Activated CD4-positive, alpha-beta memory T cell treated with anti-CD3 and anti-CD28 coated beads, Interleukin-2, amount 10 ng/mL, durations not matched to agents 7 days and 5 days (primary cell): ENCODE results near the gene BCL2L13. TPM values are rescaled to one million over a fixed set of nuclear protein-coding genes. Genes with fewer than 3 reads are reported as not detected.

Experiments used
- CTCF ChIA-PET: fragments of 350-600 bp; sonication (Branson Sonifier 250); formaldehyde crosslinking; loops from one replicate; lab custom pipeline; 2021; ENCODE audit warnings: antibody characterized with exemption, inconsistent platforms; lab: Charles Lee
- POLR2A ChIA-PET: fragments of 350-600 bp; sonication (Branson Sonifier 250); formaldehyde crosslinking; loops from one replicate; lab custom pipeline; 2021; ENCODE audit warnings: antibody characterized with exemption; lab: Charles Lee
- DNase-seq: peaks from one replicate; pipeline ENCODE4 v3.0.0-alpha.2; 2020
- H3K27ac Mint-ChIP-seq: one replicate; pipeline ENCODE4 v1.8.0; 2021; ENCODE audit warnings: mild to moderate bottlenecking, mixed read lengths
- H3K27me3 Mint-ChIP-seq: one replicate; pipeline ENCODE4 v1.8.0; 2021; ENCODE audit warnings: mixed read lengths
- H3K36me3 Mint-ChIP-seq: one replicate; pipeline ENCODE4 v1.8.0; 2021; ENCODE audit warnings: low read depth, mixed read lengths
- H3K4me1 Mint-ChIP-seq: one replicate; pipeline ENCODE4 v1.8.0; 2021; ENCODE audit warnings: mixed read lengths
- H3K4me3 Mint-ChIP-seq: one replicate; pipeline ENCODE4 v1.8.0; 2021; ENCODE audit warnings: mild to moderate bottlenecking, mixed read lengths
- H3K9me3 Mint-ChIP-seq: one replicate; pipeline ENCODE4 v1.8.0; 2021; ENCODE audit warnings: mixed read lengths
- total RNA-seq, 2 experiments: library from RNA; stranded (reverse); gene quantifications; one replicate each; pipeline ENCODE4 v1.2.3, GENCODE V29; 2021

Gene BCL2L13
- total RNA-seq, 2 experiments from 2014 or later, result 29.4 to 30.4 TPM

GRCh38 chr22:17705546-17705945 is 67.0 kb downstream of the BCL2L13 start:
- ChIA-PET CTCF (interaction anchor here (1.3 kb wide), 2 partner anchors 35 to 66 kb away, joined by 3 to 4 read pairs; no protein-coding TSS in a partner anchor), POLR2A (interaction anchor here (0.6 to 1.3 kb wide), 2 partner anchors 66 to 486 kb away, joined by 3 read pairs; partner anchors contain the start of gene ADA2)
- Mint-ChIP-seq H3K4me1 (peaks cover 15% of the 10 kb centered on the region), H3K27me3 (no peaks in the 10 kb centered on the region), H3K36me3 (peaks cover 17% of the 10 kb centered on the region), H3K9me3 (no peaks in the 10 kb centered on the region), H3K27ac (no peak overlapping the region), H3K4me3 (no peak overlapping the region)
- DNase-seq, result no peak

- Mint-ChIP-seq H3K4me1 (peaks cover 15% of the 10 kb centered on the region), H3K9me3 (no peaks in the 10 kb centered on the region), H3K4me3 (peak overlapping the region; percentile 41), H3K27ac (peak overlapping the region; percentile 77), H3K27me3 (no peaks in the 10 kb centered on the region), H3K36me3 (peaks cover 17% of the 10 kb centered on the region)
- DNase-seq, result peak; percentile 41
- POLR2A ChIA-PET, result interaction anchor here (0.6 to 2.1 kb wide), 4 partner anchors 61 to 487 kb away, joined by 3 to 8 read pairs (median 4); partner anchors contain the start of genes ADA2 and BCL2L13
- CTCF ChIA-PET, result interaction anchor here (1.3 kb wide), 1 partner anchor 67 kb away, joined by 3 read pairs; no protein-coding TSS in a partner anchor
Observed at GRCh38 chr22:17705951-17706900, 67.7 kb downstream of the BCL2L13 start.

- DNase-seq, result no peak
- no peak overlapping the region for H3K27ac Mint-ChIP-seq
- ChIA-PET CTCF (interaction anchor here (0.6 to 1.3 kb wide), 2 partner anchors 68 to 90 kb away, joined by 3 read pairs; no protein-coding TSS in a partner anchor), POLR2A (interaction anchor here (0.7 to 2.1 kb wide), 3 partner anchors 60 to 370 kb away, joined by 3 to 8 read pairs (median 6); partner anchors contain the start of genes BCL2L13 and PEX26)
- H3K27me3 Mint-ChIP-seq, result no peaks in the 10 kb centered on the region
- no peaks in the 10 kb centered on the region for H3K9me3 Mint-ChIP-seq
- peaks cover 15% of the 10 kb centered on the region for H3K4me1 Mint-ChIP-seq
- no peak overlapping the region for H3K4me3 Mint-ChIP-seq
- H3K36me3 Mint-ChIP-seq, result peaks cover 20% of the 10 kb centered on the region
Observed at GRCh38 chr22:17706947-17707346, 68.4 kb downstream of the BCL2L13 start.

- peaks cover 15% of the 10 kb centered on the region for H3K4me1 Mint-ChIP-seq
- H3K36me3 Mint-ChIP-seq, result peaks cover 20% of the 10 kb centered on the region
- H3K27me3 Mint-ChIP-seq, result no peaks in the 10 kb centered on the region
- no peak overlapping the region for H3K4me3 Mint-ChIP-seq
- no peak overlapping the region for H3K27ac Mint-ChIP-seq
- POLR2A ChIA-PET, result interaction anchor here (0.7 to 2.1 kb wide), 3 partner anchors 60 to 370 kb away, joined by 3 to 8 read pairs (median 6); partner anchors contain the start of genes BCL2L13 and PEX26
- H3K9me3 Mint-ChIP-seq, result no peaks in the 10 kb centered on the region
- CTCF ChIA-PET, result no interaction called here
- no peak for DNase-seq
Observed at GRCh38 chr22:17707526-17707925, 69.0 kb downstream of the BCL2L13 start.

- POLR2A ChIA-PET, result no interaction called here
- H3K4me3 Mint-ChIP-seq, result no peak overlapping the region
- peaks cover 15% of the 10 kb centered on the region for H3K4me1 Mint-ChIP-seq
- H3K27ac Mint-ChIP-seq, result no peak overlapping the region
- CTCF ChIA-PET, result no interaction called here
- no peaks in the 10 kb centered on the region for H3K9me3 Mint-ChIP-seq
- peaks cover 10% of the 10 kb centered on the region for H3K36me3 Mint-ChIP-seq
- H3K27me3 Mint-ChIP-seq, result no peaks in the 10 kb centered on the region
- no peak for DNase-seq
Observed at GRCh38 chr22:17710023-17710422, 71.5 kb downstream of the BCL2L13 start.

- no peak for DNase-seq
- Mint-ChIP-seq H3K27me3 (no peaks in the 10 kb centered on the region), H3K9me3 (no peaks in the 10 kb centered on the region), H3K4me3 (no peak overlapping the region), H3K4me1 (no peaks in the 10 kb centered on the region), H3K36me3 (peaks cover 5% of the 10 kb centered on the region), H3K27ac (no peak overlapping the region)
- ChIA-PET CTCF (no interaction called here), POLR2A (no interaction called here)
Observed at GRCh38 chr22:17712441-17712840, 73.9 kb downstream of the BCL2L13 start.

- ChIA-PET CTCF (no interaction called here), POLR2A (interaction anchor here (0.6 kb wide), 1 partner anchor 1715 kb away, joined by 3 read pairs; the partner anchor contains the start of gene HIRA)
- Mint-ChIP-seq H3K36me3 (peaks cover 3% of the 10 kb centered on the region), H3K4me1 (no peaks in the 10 kb centered on the region), H3K27me3 (no peaks in the 10 kb centered on the region), H3K27ac (no peak overlapping the region), H3K4me3 (no peak overlapping the region), H3K9me3 (no peaks in the 10 kb centered on the region)
- DNase-seq, result no peak
Observed at GRCh38 chr22:17716529-17716928, 78.0 kb downstream of the BCL2L13 start.

GRCh38 chr22:17717708-17718107 is 79.2 kb downstream of the BCL2L13 start:
- no peaks in the 10 kb centered on the region for H3K27me3 Mint-ChIP-seq
- ChIA-PET CTCF (no interaction called here), POLR2A (no interaction called here)
- DNase-seq, result no peak
- H3K36me3 Mint-ChIP-seq, result no peaks in the 10 kb centered on the region
- H3K4me1 Mint-ChIP-seq, result no peaks in the 10 kb centered on the region
- no peak overlapping the region for H3K4me3 Mint-ChIP-seq
- H3K27ac Mint-ChIP-seq, result no peak overlapping the region
- H3K9me3 Mint-ChIP-seq, result no peaks in the 10 kb centered on the region

GRCh38 chr22:17719911-17720310 is 81.4 kb downstream of the BCL2L13 start:
- no peaks in the 10 kb centered on the region for H3K36me3 Mint-ChIP-seq
- H3K27me3 Mint-ChIP-seq, result no peaks in the 10 kb centered on the region
- CTCF ChIA-PET, result no interaction called here
- no peak overlapping the region for H3K27ac Mint-ChIP-seq
- no peak overlapping the region for H3K4me3 Mint-ChIP-seq
- no peak for DNase-seq
- POLR2A ChIA-PET, result no interaction called here
- H3K9me3 Mint-ChIP-seq, result no peaks in the 10 kb centered on the region
- H3K4me1 Mint-ChIP-seq, result no peaks in the 10 kb centered on the region

- H3K27me3 Mint-ChIP-seq, result no peaks in the 10 kb centered on the region
- no peaks in the 10 kb centered on the region for H3K9me3 Mint-ChIP-seq
- H3K4me3 Mint-ChIP-seq, result no peak overlapping the region
- peaks cover 12% of the 10 kb centered on the region for H3K36me3 Mint-ChIP-seq
- CTCF ChIA-PET, result no interaction called here
- H3K27ac Mint-ChIP-seq, result no peak overlapping the region
- H3K4me1 Mint-ChIP-seq, result peaks cover 12% of the 10 kb centered on the region
- POLR2A ChIA-PET, result interaction anchor here (1.0 kb wide), 1 partner anchor 12 kb away, joined by 3 read pairs; no protein-coding TSS in a partner anchor
- DNase-seq, result no peak
Observed at GRCh38 chr22:17724241-17724640, 85.7 kb downstream of the BCL2L13 start.

- Mint-ChIP-seq H3K9me3 (no peaks in the 10 kb centered on the region), H3K27me3 (no peaks in the 10 kb centered on the region), H3K4me1 (peaks cover 12% of the 10 kb centered on the region), H3K27ac (no peak overlapping the region), H3K36me3 (peaks cover 12% of the 10 kb centered on the region), H3K4me3 (no peak overlapping the region)
- ChIA-PET CTCF (interaction anchor here (0.6 kb wide), 1 partner anchor 322 kb away, joined by 3 read pairs; no protein-coding TSS in a partner anchor), POLR2A (interaction anchor here (1.0 kb wide), 1 partner anchor 11 kb away, joined by 3 read pairs; no protein-coding TSS in a partner anchor)
- no peak for DNase-seq
Observed at GRCh38 chr22:17724678-17725499, 86.3 kb downstream of the BCL2L13 start.

- POLR2A ChIA-PET, result no interaction called here
- Mint-ChIP-seq H3K27me3 (no peaks in the 10 kb centered on the region), H3K4me1 (peaks cover 12% of the 10 kb centered on the region), H3K36me3 (peaks cover 12% of the 10 kb centered on the region), H3K27ac (no peak overlapping the region), H3K9me3 (no peaks in the 10 kb centered on the region), H3K4me3 (no peak overlapping the region)
- CTCF ChIA-PET, result no interaction called here
- DNase-seq, result no peak
Observed at GRCh38 chr22:17725500-17725796, 86.9 kb downstream of the BCL2L13 start.
